Vagina (tissue), 2 donors: ENCODE data around the gene STYK1. TPM values are rescaled to one million over a fixed set of nuclear protein-coding genes. Genes with fewer than 3 reads are reported as not detected.
"Not testable (repeated sequence)": the region's sequence is repeated elsewhere in the genome, so short reads cannot be mapped to it uniquely, and the experiment has no call there.

ENCODE experiments used
- DNase-seq, 2 donors: peaks; one replicate each; pipeline ENCODE4 v3.0.0-alpha.2; 2017; ENCODE audit errors: extremely low spot score in 2 of 2
- H3K27ac ChIP-seq: fragments of 200-600 bp; sonication (generic); one replicate; pipeline ENCODE4 v1.5.1; 2019
- H3K27me3 ChIP-seq: fragments of 200-600 bp; sonication (generic); one replicate; pipeline ENCODE4 v1.5.1; 2019
- H3K36me3 ChIP-seq, 2 donors: fragments of 200-600 bp; sonication (generic); one replicate each; pipeline ENCODE4 v1.5.1; 2017 to 2019
- H3K4me1 ChIP-seq: fragments of 200-600 bp; sonication (generic); one replicate; pipeline ENCODE4 v1.5.1; 2019
- H3K4me3 ChIP-seq, 2 donors: fragments of 200-600 bp; sonication (generic); 1 replicate in 1 of 2; 2 replicates in 1 of 2; pipeline ENCODE4 v1.5.1; 2016 to 2019
- H3K9me3 ChIP-seq: fragments of 200-600 bp; sonication (generic); one replicate; pipeline ENCODE4 v1.5.1; 2019
- CTCF ChIP-seq, 3 experiments: fragments of 450-650 bp in 2 of 3; fragments of 200-600 bp in 1 of 3; sonication (generic) in 1 of 3; IDR thresholded peaks; one replicate each; pipeline ENCODE4 v1.5.1; 2017 to 2019; ENCODE audit warnings: antibody characterized with exemption in 3 of 3, mild to moderate bottlenecking in 2 of 3, moderate library complexity in 2 of 3
- POLR2A ChIP-seq, 2 donors: fragments of 450-650 bp; IDR thresholded peaks; one replicate each; pipeline ENCODE4 v1.6.1; 2017; ENCODE audit warnings: antibody characterized with exemption in 2 of 2, mild to moderate bottlenecking in 2 of 2, moderate library complexity in 2 of 2
- POLR2AphosphoS5 ChIP-seq, 2 donors: sonication (generic); formaldehyde crosslinking; IDR thresholded peaks; one replicate each; pipeline ENCODE4 v1.9.0; 2017; ENCODE audit warnings: antibody characterized with exemption in 2 of 2, mild to moderate bottlenecking in 2 of 2, low read depth in 1 of 2; ENCODE audit not compliant: insufficient read depth in 1 of 2
- intact Hi-C: fragments of 100-400 bp; cut with DNase I; formaldehyde crosslinking; loops from one replicate; pipeline ENCODE4 v1.15.1; 2023
- total RNA-seq: library from RNA; depleted of rRNA; stranded (reverse); fragments of >200 nt; gene quantifications from one replicate; pipeline ENCODE4 v1.2.3, GENCODE V29; 2016

Gene STYK1
- total RNA-seq, 1 donor from 2014 or later = 6.4 TPM

- no peak overlapping the region for H3K27ac ChIP-seq
- no peak for TF ChIP-seq POLR2AphosphoS5 (IDR thresholded peaks at IDR 0.05; ENCODE audit: insufficient read depth in 1 of 2, low read depth in 1 of 2)
- TF ChIP-seq POLR2A (IDR thresholded peaks at IDR 0.05) = no peak
- no peak for TF ChIP-seq CTCF (IDR thresholded peaks at IDR 0.05)
- DNase-seq = no peak
- no peak overlapping the region for H3K4me3 ChIP-seq
- H3K9me3 ChIP-seq = no peaks in the 10 kb centered on the region
- intact Hi-C loops = no loop called here
- no peaks in the 10 kb centered on the region for H3K27me3 ChIP-seq
- no peaks in the 10 kb centered on the region for H3K4me1 ChIP-seq
- H3K36me3 ChIP-seq = peaks cover 4 to 15% of the 10 kb centered on the region in 2 donors
Observed at GRCh38 chr12:10582704-10583103, 91.1 kb downstream of the STYK1 start.

- H3K4me3 ChIP-seq, H3K27ac ChIP-seq, H3K9me3 ChIP-seq, DNase-seq, H3K27me3 ChIP-seq, intact Hi-C loops, H3K4me1 ChIP-seq: not testable (repeated sequence)
- H3K36me3 ChIP-seq = peaks cover 4 to 15% of the 10 kb centered on the region in 2 donors
Observed at GRCh38 chr12:10582133-10582532, 91.7 kb downstream of the STYK1 start.

GRCh38 chr12:10574307-10574706 is 99.5 kb downstream of the STYK1 start:
- intact Hi-C loops = loop anchor here (10.0 kb wide), 1 partner anchor 250 kb away; no protein-coding TSS in a partner anchor
- no peak for TF ChIP-seq POLR2AphosphoS5 (IDR thresholded peaks at IDR 0.05; ENCODE audit: insufficient read depth in 1 of 2, low read depth in 1 of 2)
- TF ChIP-seq POLR2A (IDR thresholded peaks at IDR 0.05) = no peak
- no peak for TF ChIP-seq CTCF (IDR thresholded peaks at IDR 0.05)
- H3K36me3 ChIP-seq = no peaks in the 10 kb centered on the region
- no peak for DNase-seq
- no peaks in the 10 kb centered on the region for H3K9me3 ChIP-seq
- no peaks in the 10 kb centered on the region for H3K27me3 ChIP-seq
- no peak overlapping the region for H3K27ac ChIP-seq
- no peaks in the 10 kb centered on the region for H3K4me1 ChIP-seq
- H3K4me3 ChIP-seq = no peak overlapping the region

- not testable (repeated sequence) for H3K27ac ChIP-seq, H3K27me3 ChIP-seq, H3K9me3 ChIP-seq, H3K36me3 ChIP-seq, H3K4me1 ChIP-seq, H3K4me3 ChIP-seq, DNase-seq
- intact Hi-C loops = loop anchor here (10.0 kb wide), 1 partner anchor 247 kb away; no protein-coding TSS in a partner anchor
Observed at GRCh38 chr12:10572021-10572490, 101.8 kb downstream of the STYK1 start.

GRCh38 chr12:10571141-10571540 is 102.7 kb downstream of the STYK1 start:
- Histone ChIP-seq H3K36me3 (no peaks in the 10 kb centered on the region), H3K27me3 (no peaks in the 10 kb centered on the region), H3K4me1 (no peaks in the 10 kb centered on the region), H3K9me3 (no peaks in the 10 kb centered on the region), H3K27ac (no peak overlapping the region), H3K4me3 (no peak overlapping the region)
- no peak for TF ChIP-seq POLR2A (IDR thresholded peaks at IDR 0.05)
- no peak for TF ChIP-seq POLR2AphosphoS5 (IDR thresholded peaks at IDR 0.05; ENCODE audit: insufficient read depth in 1 of 2, low read depth in 1 of 2)
- no peak for TF ChIP-seq CTCF (IDR thresholded peaks at IDR 0.05)
- DNase-seq = no peak
- intact Hi-C loops = loop anchor here (10.0 kb wide), 1 partner anchor 246 kb away; no protein-coding TSS in a partner anchor

Other genes starting within 250 kb of the STYK1 start
- 1.5 TPM for gene KLRC2, start 238.0 kb downstream of the STYK1 start, total RNA-seq
- gene KLRC1, start 220.7 kb downstream of the STYK1 start, total RNA-seq = 1.5 TPM
- 1.2 TPM for gene EIF2S3B, start 168.2 kb downstream of the STYK1 start, total RNA-seq
- gene MAGOHB, start 60.4 kb downstream of the STYK1 start, total RNA-seq = 7.9 TPM
- 356 TPM for gene YBX3, start 49.3 kb upstream of the STYK1 start, total RNA-seq
- gene TAS2R7, start 128.6 kb upstream of the STYK1 start, total RNA-seq = not detected
- gene TAS2R8, start 133.2 kb upstream of the STYK1 start, total RNA-seq = 0.98 TPM
- gene TAS2R9, start 136.1 kb upstream of the STYK1 start, total RNA-seq = not detected
- not detected for gene TAS2R10, start 152.3 kb upstream of the STYK1 start, total RNA-seq
- gene PRR4, start 175.4 kb upstream of the STYK1 start, total RNA-seq = 6.1 TPM
- 21.6 TPM for gene PRH1, start 210.2 kb upstream of the STYK1 start, total RNA-seq
- gene TAS2R13, start 235.5 kb upstream of the STYK1 start, total RNA-seq = 7.1 TPM